Karpas-422 (cell line): ENCODE measurements around the gene FREM2. TPM values are rescaled to one million over a fixed set of nuclear protein-coding genes. Genes with fewer than 3 reads are reported as not detected.

Source experiments
- DNase-seq: peaks from one replicate; pipeline ENCODE4 v3.0.0-alpha.2; 2015
- H2AFZ ChIP-seq: fragments of 200-600 bp; sonication (generic); 2 replicates; pipeline ENCODE4 v1.6.1; 2014; ENCODE audit warnings: antibody characterized with exemption, low read length, mixed read lengths
- H3K27ac ChIP-seq: fragments of 200-600 bp; sonication (generic); 2 replicates; pipeline ENCODE4 v1.5.1; 2014; ENCODE audit warnings: mild to moderate bottlenecking, low read length, moderate library complexity
- H3K27me3 ChIP-seq: fragments of 200-600 bp; sonication (generic); 2 replicates; pipeline ENCODE4 v1.6.1; 2014; ENCODE audit warnings: low read length, mixed read lengths
- H3K36me3 ChIP-seq: fragments of 200-600 bp; sonication (generic); 2 replicates; pipeline ENCODE4 v1.6.1; 2014; ENCODE audit warnings: low read length, mixed read lengths; ENCODE audit not compliant: insufficient read depth
- H3K4me1 ChIP-seq: fragments of 200-600 bp; sonication (generic); 2 replicates; pipeline ENCODE4 v1.6.1; 2014; ENCODE audit warnings: mild to moderate bottlenecking, low read length, mixed read lengths
- H3K4me2 ChIP-seq: fragments of 200-600 bp; sonication (generic); 2 replicates; pipeline ENCODE4 v1.6.1; 2014; ENCODE audit warnings: low read length, low read depth, mild to moderate bottlenecking; ENCODE audit not compliant: poor library complexity, severe bottlenecking
- H3K4me3 ChIP-seq: fragments of 200-600 bp; sonication (generic); 2 replicates; pipeline ENCODE4 v1.5.1; 2014; ENCODE audit warnings: mild to moderate bottlenecking, antibody characterized with exemption, low read length, mixed read lengths
- H3K79me2 ChIP-seq: fragments of 200-600 bp; sonication (generic); 2 replicates; pipeline ENCODE4 v1.6.1; 2014; ENCODE audit warnings: mild to moderate bottlenecking, low read length, mixed read lengths
- H3K9ac ChIP-seq: fragments of 200-600 bp; sonication (generic); 2 replicates; pipeline ENCODE4 v1.6.0; 2014; ENCODE audit warnings: low read length
- H3K9me2 ChIP-seq: fragments of 200-600 bp; sonication (generic), shearing (Covaris generic); replicated peaks from 2 replicates; pipeline ENCODE4 v1.6.0; 2014; ENCODE audit warnings: mild to moderate bottlenecking, low read length, moderate library complexity; ENCODE audit not compliant: insufficient read depth
- H3K9me3 ChIP-seq: fragments of 300-700, 200-600 bp; sonication (generic); 2 replicates; pipeline ENCODE4 v1.6.1; 2014; ENCODE audit warnings: low read length, mixed read lengths
- H4K20me1 ChIP-seq: fragments of 200-600 bp; sonication (generic); 2 replicates; pipeline ENCODE4 v1.6.1; 2014; ENCODE audit warnings: mild to moderate bottlenecking, antibody characterized with exemption, low read length, low read depth; ENCODE audit not compliant: insufficient read depth
- total RNA-seq: library from RNA; depleted of rRNA; stranded (reverse); fragments of >200 nt; shearing (Covaris generic); gene quantifications from 2 replicates; pipeline ENCODE4 v1.2.3, GENCODE V29; 2014; ENCODE audit warnings: low replicate concordance

Gene FREM2
- total RNA-seq, 1 experiment from 2014 or later = not detected

GRCh38 chr13:38775085-38775484 is 88.2 kb downstream of the FREM2 start:
- H3K9me2 ChIP-seq = no peaks in the 10 kb centered on the region
- no peaks in the 10 kb centered on the region for H3K79me2 ChIP-seq
- H3K27me3 ChIP-seq = no peaks in the 10 kb centered on the region
- H3K4me1 ChIP-seq = no peaks in the 10 kb centered on the region
- no peaks in the 10 kb centered on the region for H3K9me3 ChIP-seq
- no peak overlapping the region for H2AFZ ChIP-seq
- no peak overlapping the region for H3K27ac ChIP-seq
- no peak overlapping the region for H3K4me2 ChIP-seq
- no peak overlapping the region for H3K9ac ChIP-seq
- no peaks in the 10 kb centered on the region for H3K36me3 ChIP-seq
- no peaks in the 10 kb centered on the region for H4K20me1 ChIP-seq
- no peak for DNase-seq
- no peak overlapping the region for H3K4me3 ChIP-seq

GRCh38 chr13:38777347-38778119 is 90.7 kb downstream of the FREM2 start:
- Histone ChIP-seq H3K9me2 (no peaks in the 10 kb centered on the region), H3K4me2 (no peak overlapping the region), H2AFZ (no peak overlapping the region), H3K9me3 (no peaks in the 10 kb centered on the region), H3K27me3 (0 out of 2 replicates have a peak, but pooled peaks cover 3% of the 10 kb centered on the region), H3K4me1 (no peaks in the 10 kb centered on the region), H3K36me3 (no peaks in the 10 kb centered on the region), H3K4me3 (no peak overlapping the region), H3K79me2 (no peaks in the 10 kb centered on the region), H4K20me1 (no peaks in the 10 kb centered on the region), H3K27ac (no peak overlapping the region), H3K9ac (no peak overlapping the region)
- no peak for DNase-seq

- H3K79me2 ChIP-seq = no peaks in the 10 kb centered on the region
- no peaks in the 10 kb centered on the region for H3K36me3 ChIP-seq
- H3K4me1 ChIP-seq = no peaks in the 10 kb centered on the region
- no peak overlapping the region for H3K4me3 ChIP-seq
- no peak overlapping the region for H2AFZ ChIP-seq
- H3K9me2 ChIP-seq = no peaks in the 10 kb centered on the region
- H3K4me2 ChIP-seq = no peak overlapping the region
- no peak overlapping the region for H3K27ac ChIP-seq
- no peaks in the 10 kb centered on the region for H4K20me1 ChIP-seq
- no peak overlapping the region for H3K9ac ChIP-seq
- DNase-seq = no peak
- 0 out of 2 replicates have a peak, but pooled peaks cover 3% of the 10 kb centered on the region for H3K27me3 ChIP-seq
- H3K9me3 ChIP-seq = no peaks in the 10 kb centered on the region
Measured at GRCh38 chr13:38781539-38781938, 94.7 kb downstream of the FREM2 start.

- Histone ChIP-seq H3K9me3 (no peaks in the 10 kb centered on the region), H3K79me2 (no peaks in the 10 kb centered on the region), H4K20me1 (no peaks in the 10 kb centered on the region), H3K27ac (no peak overlapping the region), H3K36me3 (no peaks in the 10 kb centered on the region), H3K27me3 (0 out of 2 replicates have a peak, but pooled peaks cover 3% of the 10 kb centered on the region), H3K4me3 (no peak overlapping the region), H3K9me2 (no peaks in the 10 kb centered on the region), H2AFZ (no peak overlapping the region), H3K4me2 (no peak overlapping the region), H3K9ac (no peak overlapping the region), H3K4me1 (no peaks in the 10 kb centered on the region)
- DNase-seq = no peak
Measured at GRCh38 chr13:38784036-38784880, 97.4 kb downstream of the FREM2 start.

- H3K9me2 ChIP-seq = no peaks in the 10 kb centered on the region
- H3K27me3 ChIP-seq = 0 out of 2 replicates have a peak, but pooled peaks cover 3% of the 10 kb centered on the region
- H3K79me2 ChIP-seq = no peaks in the 10 kb centered on the region
- no peaks in the 10 kb centered on the region for H4K20me1 ChIP-seq
- no peaks in the 10 kb centered on the region for H3K4me1 ChIP-seq
- H2AFZ ChIP-seq = no peak overlapping the region
- no peaks in the 10 kb centered on the region for H3K9me3 ChIP-seq
- H3K36me3 ChIP-seq = no peaks in the 10 kb centered on the region
- no peak overlapping the region for H3K4me2 ChIP-seq
- no peak overlapping the region for H3K9ac ChIP-seq
- H3K4me3 ChIP-seq = no peak overlapping the region
- no peak for DNase-seq
- no peak overlapping the region for H3K27ac ChIP-seq
Measured at GRCh38 chr13:38785042-38785441, 98.2 kb downstream of the FREM2 start.

GRCh38 chr13:38785490-38785889 is 98.6 kb downstream of the FREM2 start:
- no peaks in the 10 kb centered on the region for H3K4me1 ChIP-seq
- no peak overlapping the region for H2AFZ ChIP-seq
- H3K9me3 ChIP-seq = no peaks in the 10 kb centered on the region
- no peak overlapping the region for H3K9ac ChIP-seq
- H3K27me3 ChIP-seq = 0 out of 2 replicates have a peak, but pooled peaks cover 3% of the 10 kb centered on the region
- H3K79me2 ChIP-seq = no peaks in the 10 kb centered on the region
- no peak overlapping the region for H3K4me3 ChIP-seq
- H3K4me2 ChIP-seq = no peak overlapping the region
- DNase-seq = no peak
- H3K27ac ChIP-seq = no peak overlapping the region
- H3K9me2 ChIP-seq = no peaks in the 10 kb centered on the region
- no peaks in the 10 kb centered on the region for H4K20me1 ChIP-seq
- no peaks in the 10 kb centered on the region for H3K36me3 ChIP-seq

GRCh38 chr13:38787550-38787949 is 100.7 kb downstream of the FREM2 start:
- no peak for DNase-seq
- H3K79me2 ChIP-seq = no peaks in the 10 kb centered on the region
- H3K9ac ChIP-seq = no peak overlapping the region
- no peaks in the 10 kb centered on the region for H3K9me2 ChIP-seq
- H4K20me1 ChIP-seq = no peaks in the 10 kb centered on the region
- no peaks in the 10 kb centered on the region for H3K4me1 ChIP-seq
- H3K4me3 ChIP-seq = no peak overlapping the region
- no peaks in the 10 kb centered on the region for H3K9me3 ChIP-seq
- H3K36me3 ChIP-seq = no peaks in the 10 kb centered on the region
- no peak overlapping the region for H3K27ac ChIP-seq
- no peak overlapping the region for H2AFZ ChIP-seq
- no peak overlapping the region for H3K4me2 ChIP-seq
- no peaks in the 10 kb centered on the region for H3K27me3 ChIP-seq

- no peaks in the 10 kb centered on the region for H3K36me3 ChIP-seq
- no peaks in the 10 kb centered on the region for H3K4me1 ChIP-seq
- no peak for DNase-seq
- H3K27ac ChIP-seq = no peak overlapping the region
- H3K4me2 ChIP-seq = no peak overlapping the region
- no peak overlapping the region for H2AFZ ChIP-seq
- H3K9me3 ChIP-seq = peaks cover 3% of the 10 kb centered on the region; the same call in 1 of the 2 replicates
- 0 out of 2 replicates have a peak, but pooled peaks cover 4% of the 10 kb centered on the region for H3K27me3 ChIP-seq
- 0 out of 2 replicates have a peak, but pooled peaks cover 6% of the 10 kb centered on the region for H3K9me2 ChIP-seq
- no peaks in the 10 kb centered on the region for H3K79me2 ChIP-seq
- no peaks in the 10 kb centered on the region for H4K20me1 ChIP-seq
- no peak overlapping the region for H3K9ac ChIP-seq
- H3K4me3 ChIP-seq = no peak overlapping the region
Measured at GRCh38 chr13:38796890-38797289, 110.0 kb downstream of the FREM2 start.
